NCI-H2029 treated with DMSO at 0.1 percent for 48 hours (cell line): ENCODE measurements around the gene SNX10.
A peak's percentile ranks its signal among the peaks of the same experiment; 100 is the strongest.

Experiments used
- DNase-seq: peaks from one replicate; lab custom pipeline; 2025; lab: John Stamatoyannopoulos, UW

Gene SNX10

DNA sequence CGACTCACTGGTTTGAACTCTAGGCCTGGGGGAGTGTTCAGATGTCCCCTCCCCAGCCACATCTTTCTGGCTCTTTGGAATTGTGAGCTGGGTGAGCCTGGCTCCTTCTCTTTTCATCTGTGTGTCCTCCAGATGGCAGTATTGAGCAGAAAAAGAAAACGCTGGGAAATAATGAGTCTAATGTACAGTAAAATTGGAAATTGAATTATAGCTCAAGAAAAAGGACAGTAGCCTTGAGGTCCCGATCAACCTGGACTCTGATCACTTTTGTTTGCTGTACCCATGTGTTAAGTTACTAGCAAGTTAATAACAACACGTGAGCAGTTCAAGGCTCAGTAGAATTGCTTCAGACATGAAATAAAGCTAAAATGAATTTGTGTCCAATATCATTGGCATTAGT, 77.9 kb downstream of the SNX10 start:
- peak; percentile 54 for DNase-seq

- DNase-seq, result no peak
Observed at GRCh38 chr7:26370011-26370410, 78.3 kb downstream of the SNX10 start.

DNA sequence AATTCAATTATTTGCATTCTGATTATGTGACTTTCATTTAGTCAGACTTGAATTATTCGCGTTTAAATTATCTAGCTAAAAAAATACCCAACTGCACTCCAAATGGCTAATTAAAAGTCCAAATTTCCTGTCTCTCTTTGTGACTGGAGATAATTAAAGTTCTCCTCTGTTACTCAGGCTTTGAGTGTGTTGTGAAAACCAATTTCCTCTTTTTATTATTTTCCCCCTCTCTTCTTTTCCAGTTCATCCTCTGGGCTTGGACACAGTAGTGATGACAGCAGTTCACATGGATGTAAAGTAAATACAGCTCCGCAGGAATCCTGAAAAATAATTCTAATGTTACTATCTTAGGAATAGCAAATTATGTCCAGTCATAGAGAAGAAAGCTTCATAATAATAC, 80.6 kb downstream of the SNX10 start:
- no peak for DNase-seq

DNA sequence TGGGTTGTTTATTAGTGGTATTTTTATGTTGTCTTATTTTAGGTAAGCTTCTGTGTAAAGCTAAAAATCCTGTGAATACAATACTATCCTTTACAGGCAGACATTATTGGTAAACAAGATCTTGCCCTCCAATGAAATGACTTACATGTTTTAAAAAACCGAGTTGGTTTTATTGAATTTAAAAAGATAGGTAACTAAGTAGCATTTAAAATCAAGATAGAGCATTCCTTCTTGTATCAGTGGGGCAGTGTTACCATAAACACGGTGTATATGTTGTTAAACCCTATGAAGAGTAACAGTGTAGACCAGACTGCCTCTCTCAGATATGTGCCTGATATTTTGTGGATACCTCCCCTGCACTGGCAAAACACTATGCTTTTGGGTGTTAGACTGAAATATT, 81.0 kb downstream of the SNX10 start:
- no peak for DNase-seq

DNA sequence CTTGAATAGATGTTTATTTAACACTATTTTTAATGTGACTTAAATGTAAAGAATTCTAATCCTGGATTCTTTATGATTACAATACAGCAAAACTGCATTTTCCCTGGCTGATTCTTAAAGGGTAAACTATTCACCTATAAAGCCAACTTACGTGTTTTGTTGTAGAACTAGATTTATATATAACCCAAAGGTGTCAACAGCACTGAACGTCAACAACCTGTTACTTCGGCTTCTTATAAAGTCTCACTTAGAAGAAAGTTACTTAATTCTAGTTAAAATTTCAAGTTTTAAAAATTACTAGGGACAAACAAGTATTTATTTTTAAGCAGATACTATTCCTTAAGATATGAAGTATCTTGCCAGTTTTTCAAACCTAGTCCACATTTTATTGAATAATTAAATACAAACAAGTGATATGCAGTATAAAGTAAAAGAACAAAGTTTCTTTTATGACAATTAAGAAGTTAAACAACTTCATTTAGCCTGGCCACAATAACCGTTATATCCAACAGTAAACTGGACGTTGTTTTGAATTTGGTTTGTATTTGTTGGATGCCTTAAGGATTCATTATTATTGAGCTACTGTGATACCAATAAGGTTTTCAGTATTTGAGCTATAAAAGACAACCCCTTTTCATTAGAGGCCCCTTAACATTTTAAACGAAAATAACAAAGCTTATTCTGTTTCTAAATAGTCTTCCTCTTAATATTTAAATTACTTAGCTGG, 83.1 kb downstream of the SNX10 start:
- no peak for DNase-seq

- no peak for DNase-seq
Observed at GRCh38 chr7:26375726-26376174, 84.1 kb downstream of the SNX10 start.

DNA sequence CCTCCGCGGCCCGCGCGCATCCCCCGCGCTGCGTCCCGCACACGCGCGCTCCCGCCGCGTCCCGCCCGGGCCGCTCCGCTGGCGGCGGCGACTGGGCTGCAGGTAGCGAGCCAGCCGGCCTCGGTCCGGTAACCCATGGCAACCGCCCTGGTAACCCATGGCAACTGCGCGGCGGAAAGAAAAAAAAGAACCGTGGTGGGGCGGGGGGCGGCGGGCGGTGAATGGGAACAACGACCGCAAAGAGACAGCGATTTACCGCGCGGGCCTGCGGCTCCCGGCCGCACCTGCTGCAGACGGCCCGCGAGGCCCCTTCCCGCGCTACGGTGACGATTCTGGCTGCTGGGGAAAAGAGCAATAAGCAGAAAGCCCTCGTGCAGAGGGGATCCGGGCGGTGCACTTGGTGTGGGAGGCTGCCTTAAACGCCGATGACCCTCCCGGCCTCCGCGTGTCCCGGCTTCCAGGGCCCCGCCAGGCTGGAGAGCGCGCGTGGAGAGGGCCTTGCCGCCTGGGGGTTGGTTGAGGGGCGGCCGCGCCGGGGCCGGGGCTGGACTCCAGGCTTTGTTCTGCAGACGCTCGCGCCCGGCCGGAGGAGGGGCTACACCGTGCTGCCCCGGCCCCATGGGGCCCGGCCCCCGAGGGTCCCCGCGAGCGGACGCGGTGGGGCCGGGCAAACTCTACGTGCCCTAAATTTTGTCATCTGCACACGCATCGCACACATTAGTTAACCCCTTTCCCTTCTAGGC, 84.7 kb downstream of the SNX10 start:
- DNase-seq, result no peak

DNA sequence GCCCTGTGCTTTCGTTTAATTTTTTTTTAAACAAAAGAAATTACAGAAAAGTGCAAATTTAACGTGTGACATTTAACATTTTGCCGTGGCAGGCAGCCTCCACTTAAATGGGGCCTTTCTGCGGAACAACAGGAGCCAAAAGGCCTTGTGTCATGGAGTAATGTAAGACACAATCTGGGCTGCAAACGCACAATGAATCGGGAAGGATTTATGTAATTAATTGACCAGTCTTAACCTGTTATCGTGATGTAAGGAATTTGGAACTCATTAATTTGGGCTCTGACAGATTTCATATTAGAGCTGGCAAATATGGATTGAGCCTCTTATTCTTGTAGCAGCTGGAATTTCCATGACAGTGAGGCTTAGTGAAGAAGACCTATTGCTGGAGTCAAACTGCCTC, 86.4 kb downstream of the SNX10 start:
- no peak for DNase-seq

DNA sequence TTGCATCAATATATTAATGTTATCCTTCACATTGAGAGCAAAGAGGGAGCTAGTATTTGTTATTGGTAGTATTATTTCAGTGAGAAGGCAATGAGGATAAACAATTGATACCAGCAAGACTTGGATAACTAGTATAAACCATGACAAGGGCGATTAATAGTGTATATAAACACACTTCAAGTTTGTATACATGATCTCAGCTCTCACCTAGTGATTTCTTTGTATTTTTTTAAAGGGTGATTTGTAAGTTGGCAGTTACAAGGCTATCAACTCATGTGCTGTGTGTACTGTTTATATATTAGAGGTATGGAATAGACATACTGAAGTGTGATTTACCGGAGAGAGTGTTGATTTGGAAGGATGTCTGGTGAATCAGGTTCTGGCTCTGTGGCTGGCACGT, 88.0 kb downstream of the SNX10 start:
- DNase-seq, result peak; percentile 41

DNA sequence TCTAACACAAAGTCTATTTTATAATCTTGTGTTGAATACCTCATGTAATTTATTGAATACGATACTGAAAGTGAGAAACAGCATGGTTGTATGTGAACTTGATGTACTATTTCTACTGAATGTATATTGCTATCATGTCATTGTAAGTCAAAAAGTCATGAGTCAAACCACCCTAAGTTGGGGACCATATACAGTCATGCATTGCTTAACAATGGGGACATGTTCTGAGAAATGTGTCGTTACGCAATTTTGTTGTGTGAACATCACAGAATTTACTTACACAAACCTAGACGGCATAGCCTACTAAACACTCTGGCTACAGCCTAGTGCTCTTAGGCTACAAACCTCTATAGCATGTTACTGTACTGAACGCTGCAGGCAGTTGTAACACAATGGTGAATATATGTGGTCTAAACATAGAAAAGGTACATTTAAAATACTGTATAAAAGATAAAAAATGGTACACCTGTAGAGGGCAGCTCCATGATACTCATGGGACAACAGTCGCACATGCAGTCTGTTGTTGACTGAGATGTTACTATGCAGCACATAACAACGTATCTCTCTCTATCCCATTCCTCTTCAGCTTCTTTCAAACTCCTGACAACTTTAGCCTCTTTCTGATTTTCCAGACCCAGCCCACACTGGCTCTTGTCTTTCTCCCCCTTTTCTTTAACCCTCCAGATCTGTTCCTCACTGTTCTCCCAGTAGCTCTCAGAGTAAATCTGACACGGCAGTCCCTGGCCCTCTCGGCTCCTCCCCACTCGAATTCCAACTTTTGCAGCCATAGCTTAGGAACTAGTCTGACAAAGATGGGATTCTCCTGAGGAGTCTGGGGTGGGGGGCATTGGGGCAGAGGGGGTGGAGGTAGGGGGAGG, 90.1 kb downstream of the SNX10 start:
- no peak for DNase-seq

- no peak for DNase-seq
Observed at GRCh38 chr7:26385240-26385639, 93.6 kb downstream of the SNX10 start.

- DNase-seq, result no peak
Observed at GRCh38 chr7:26387731-26388130, 96.1 kb downstream of the SNX10 start.

DNA sequence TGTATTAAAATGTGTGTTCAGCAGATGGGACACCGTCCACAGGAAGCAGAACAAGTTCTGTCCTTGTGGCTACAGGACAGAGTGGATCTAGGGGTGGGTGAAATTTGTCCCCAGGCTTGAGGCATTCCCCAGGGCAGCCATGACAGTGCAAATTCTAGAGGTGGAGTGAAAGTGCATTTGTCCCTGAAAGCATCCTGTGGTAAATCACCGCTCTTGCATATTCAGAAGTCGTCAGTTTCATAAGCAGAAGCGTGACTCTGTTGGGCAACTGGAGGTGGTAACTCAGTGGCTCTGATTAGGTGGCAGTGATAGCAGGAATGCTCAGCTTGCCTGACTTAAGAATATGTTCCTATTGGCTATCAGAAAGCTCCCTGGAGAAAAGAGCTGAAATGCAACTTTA, 96.6 kb downstream of the SNX10 start:
- no peak for DNase-seq

DNA sequence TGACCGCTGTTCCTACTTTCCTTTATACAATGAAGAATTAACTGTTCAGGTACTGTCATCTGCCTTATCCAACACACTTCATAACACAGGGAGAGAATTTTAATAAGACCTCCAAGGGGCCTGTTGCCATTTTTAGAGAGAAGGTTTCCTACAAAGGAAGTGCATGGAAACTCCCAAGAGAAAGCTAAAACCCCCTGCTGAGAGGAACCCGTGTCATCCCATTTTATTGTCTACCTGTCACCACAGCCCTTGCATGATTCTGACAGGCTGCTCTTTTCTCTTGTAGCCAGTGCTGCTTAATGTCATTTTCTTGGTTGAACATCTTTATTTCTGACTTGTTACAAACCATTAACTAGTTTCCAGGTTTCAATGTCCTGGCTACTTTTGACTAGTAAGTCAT, 98.4 kb downstream of the SNX10 start:
- DNase-seq, result no peak

- DNase-seq, result no peak
Observed at GRCh38 chr7:26393818-26394217, 102.2 kb downstream of the SNX10 start.

GRCh38 chr7:26397332-26397731, 105.7 kb downstream of the SNX10 start:
- no peak for DNase-seq

- DNase-seq, result no peak
Observed at GRCh38 chr7:26397796-26398426, 106.2 kb downstream of the SNX10 start.

DNA sequence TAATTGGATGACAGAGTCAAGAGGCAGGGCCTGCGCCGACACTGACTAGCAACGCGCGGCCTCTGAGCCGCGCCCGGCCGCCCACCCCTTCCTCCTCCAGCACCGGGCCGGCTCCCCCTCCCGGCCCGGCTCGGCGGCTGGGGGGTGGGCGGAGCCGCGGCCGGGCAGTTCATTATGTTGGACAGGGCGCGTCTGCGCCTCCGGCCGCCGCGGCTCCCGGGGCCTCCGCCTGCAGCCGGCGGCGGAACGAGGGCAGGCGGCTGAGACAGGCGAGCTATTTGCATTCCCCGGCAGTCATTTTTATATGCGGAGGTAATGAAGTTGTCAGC, 106.7 kb downstream of the SNX10 start:
- no peak for DNase-seq

DNA sequence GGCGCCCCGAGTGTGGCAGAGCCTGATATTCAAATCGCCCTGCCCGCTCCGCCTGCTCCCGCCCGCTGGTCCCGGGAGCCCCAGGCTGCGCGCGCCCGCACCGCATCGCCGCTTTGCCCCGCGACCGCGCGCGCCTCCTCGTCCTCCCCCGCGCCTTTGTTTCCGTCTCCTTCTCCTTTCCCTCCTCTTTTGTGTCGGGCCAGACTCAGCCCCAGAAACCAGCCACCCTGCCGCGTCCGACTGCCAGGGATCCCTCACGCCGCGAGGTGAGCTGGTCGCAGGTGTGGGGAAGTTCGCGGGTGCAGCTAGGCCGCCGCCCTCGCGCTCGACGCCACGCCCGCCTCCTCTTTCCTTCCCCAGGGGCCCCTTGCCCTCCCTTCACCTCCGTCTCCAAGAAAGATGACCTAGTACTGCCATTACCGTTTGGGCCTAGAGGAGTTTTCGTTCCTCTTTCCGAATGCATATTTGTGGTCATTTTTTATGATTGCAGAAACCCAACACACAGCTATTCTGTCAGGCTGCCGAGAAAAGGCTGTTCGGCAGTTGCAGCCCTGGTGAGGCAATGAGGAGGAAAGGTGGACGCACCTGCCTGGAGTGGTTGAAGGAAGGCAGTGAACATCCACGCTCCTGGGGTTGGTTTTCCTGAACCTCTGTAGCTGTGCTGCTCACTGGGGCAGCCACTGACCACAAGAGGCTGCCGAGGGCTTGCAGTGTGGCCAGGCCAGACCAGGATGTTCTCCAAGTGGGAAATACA, 107.3 kb downstream of the SNX10 start:
- DNase-seq, result peak; percentile 23

GRCh38 chr7:26399736-26400135, 108.1 kb downstream of the SNX10 start:
- no peak for DNase-seq

DNA sequence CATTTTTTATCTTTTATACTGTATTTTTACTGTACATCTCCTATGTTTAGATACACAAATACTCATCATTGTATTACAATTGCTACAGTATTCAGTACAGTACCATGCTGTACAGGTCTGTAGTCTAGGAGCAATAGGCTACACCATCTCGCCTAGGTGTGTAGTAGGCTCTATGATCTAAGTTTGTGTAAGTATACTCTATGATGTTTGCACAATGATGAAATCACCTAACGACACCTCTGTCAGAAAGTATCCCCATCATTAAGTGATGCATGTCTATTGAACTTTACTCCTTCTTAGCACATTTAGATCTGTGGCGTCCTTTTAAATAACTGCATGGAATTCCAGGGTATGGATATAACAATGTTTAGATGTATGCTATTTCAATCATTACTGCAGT, 112.0 kb downstream of the SNX10 start:
- no peak for DNase-seq
